ENCODE measurements around the gene PTGIS. TPM values are rescaled to one million over a fixed set of nuclear protein-coding genes. Genes with fewer than 3 reads are reported as not detected.
"Not testable (repeated sequence)": the region's sequence is repeated elsewhere in the genome, so short reads cannot be mapped to it uniquely, and the experiment has no call there.

The PTGIS gene
- total RNA-seq, 4 donors from 2014 or later, result 1.6 to 34.1 (median 8.6) TPM

DNA sequence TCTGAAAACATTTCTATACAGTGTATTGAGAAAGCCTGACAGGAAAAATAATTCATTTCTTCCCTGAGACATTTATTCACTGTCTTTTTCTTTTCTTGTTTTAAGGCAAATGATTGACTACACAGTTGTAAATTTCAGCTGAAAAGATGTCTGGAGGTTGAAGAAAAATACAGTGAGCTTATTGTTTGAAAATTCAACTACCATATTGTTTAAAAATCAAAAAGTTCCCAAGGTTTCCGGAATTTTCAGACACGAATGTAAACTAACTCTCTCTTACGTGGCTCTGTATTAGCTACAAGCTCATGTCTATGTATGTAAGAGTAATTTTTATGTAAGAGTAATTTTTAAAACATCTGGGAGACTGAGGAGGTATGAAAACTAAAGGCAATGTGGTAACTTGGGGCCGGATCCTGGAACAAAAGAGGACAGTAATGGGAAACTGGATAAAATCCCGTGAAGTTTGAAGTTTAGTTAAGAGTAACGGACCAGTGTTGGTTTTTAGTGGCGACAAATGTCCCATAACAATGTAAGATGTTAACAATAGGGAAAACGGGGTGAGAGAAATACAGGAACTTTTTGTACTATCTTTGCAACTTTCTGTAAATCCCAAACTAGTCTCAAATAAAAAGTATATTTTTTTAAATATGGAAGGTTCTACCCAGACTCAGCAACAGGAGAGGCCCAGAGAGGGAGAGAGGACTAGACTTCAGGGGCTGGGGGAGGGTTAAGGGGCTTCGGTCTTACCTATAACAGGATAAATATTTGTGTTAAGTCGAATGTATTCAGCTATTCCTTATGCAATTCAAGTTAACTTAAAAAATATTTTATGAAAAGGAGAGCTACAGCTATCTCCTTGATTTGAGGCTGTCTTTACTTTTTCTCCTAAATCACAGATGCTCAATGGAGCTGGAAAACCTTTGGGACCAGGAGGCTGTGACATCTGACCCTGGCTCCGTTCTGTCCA lies 1.3 kb downstream of the PTGIS start:
- H3K27me3 ChIP-seq, result peaks cover 6 to 80% (median 7%) of the 10 kb centered on the region in 4 donors
- 58 to 71% methylated on average over 11 of the region's 11 CpGs for WGBS, 2 donors
- DNase-seq, result no peak
- no peak for TF ChIP-seq POLR2A (IDR thresholded peaks at IDR 0.05)
- TF ChIP-seq, protein P1, sequence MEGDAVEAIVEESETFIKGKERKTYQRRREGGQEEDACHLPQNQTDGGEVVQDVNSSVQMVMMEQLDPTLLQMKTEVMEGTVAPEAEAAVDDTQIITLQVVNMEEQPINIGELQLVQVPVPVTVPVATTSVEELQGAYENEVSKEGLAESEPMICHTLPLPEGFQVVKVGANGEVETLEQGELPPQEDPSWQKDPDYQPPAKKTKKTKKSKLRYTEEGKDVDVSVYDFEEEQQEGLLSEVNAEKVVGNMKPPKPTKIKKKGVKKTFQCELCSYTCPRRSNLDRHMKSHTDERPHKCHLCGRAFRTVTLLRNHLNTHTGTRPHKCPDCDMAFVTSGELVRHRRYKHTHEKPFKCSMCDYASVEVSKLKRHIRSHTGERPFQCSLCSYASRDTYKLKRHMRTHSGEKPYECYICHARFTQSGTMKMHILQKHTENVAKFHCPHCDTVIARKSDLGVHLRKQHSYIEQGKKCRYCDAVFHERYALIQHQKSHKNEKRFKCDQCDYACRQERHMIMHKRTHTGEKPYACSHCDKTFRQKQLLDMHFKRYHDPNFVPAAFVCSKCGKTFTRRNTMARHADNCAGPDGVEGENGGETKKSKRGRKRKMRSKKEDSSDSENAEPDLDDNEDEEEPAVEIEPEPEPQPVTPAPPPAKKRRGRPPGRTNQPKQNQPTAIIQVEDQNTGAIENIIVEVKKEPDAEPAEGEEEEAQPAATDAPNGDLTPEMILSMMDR (IDR thresholded peaks at IDR 0.05), result no peak
- H3K36me3 ChIP-seq, result no peaks in the 10 kb centered on the region
- peaks cover 0 to 44% (median 20%) of the 10 kb centered on the region in 3 donors for H3K4me1 ChIP-seq
- intact Hi-C loops (cut with DNase I), result no loop called here
- H3K27ac ChIP-seq, result peak overlapping the region; percentile 75 to 95 (median 86)
- peak overlapping the region; percentile 32 to 77 (median 52) for H3K4me3 ChIP-seq
- no peaks in the 10 kb centered on the region for H3K9me3 ChIP-seq

DNA sequence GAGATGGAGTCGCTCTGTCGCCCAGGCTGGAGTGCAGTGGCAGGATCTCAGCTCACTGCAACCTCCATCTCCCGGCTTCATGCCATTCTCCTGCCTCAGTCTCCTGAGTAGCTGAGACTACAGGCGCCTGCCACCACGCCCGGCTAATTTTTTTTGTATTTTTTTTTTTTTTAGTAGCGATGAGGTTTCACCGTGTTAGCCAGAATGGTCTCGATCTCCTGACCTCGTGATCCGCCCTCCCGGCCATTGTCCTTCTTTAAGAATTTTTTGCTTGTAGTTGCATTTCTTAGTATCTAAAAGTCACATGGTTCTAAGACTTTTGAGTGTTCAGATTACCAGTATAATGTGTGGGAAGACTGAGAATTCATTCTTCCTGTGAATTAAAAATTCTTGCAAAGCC lies 2.9 kb downstream of the PTGIS start:
- DNase-seq; H3K9me3 ChIP-seq; H3K36me3 ChIP-seq; intact Hi-C loops (cut with DNase I): not testable (repeated sequence)
- Histone ChIP-seq H3K4me1 (peaks cover 0 to 46% (median 28%) of the 10 kb centered on the region in 3 donors), H3K27me3 (peaks cover 6 to 77% (median 7%) of the 10 kb centered on the region in 4 donors), H3K27ac (peak overlapping the region in 3 of 4 donors; percentile 73 to 86 (median 85)), H3K4me3 (peak overlapping the region in 1 of 4 donors; percentile 77)
- WGBS, 2 donors, result 76 to 92% methylated on average over 11 to 12 of the region's 12 CpGs

DNA sequence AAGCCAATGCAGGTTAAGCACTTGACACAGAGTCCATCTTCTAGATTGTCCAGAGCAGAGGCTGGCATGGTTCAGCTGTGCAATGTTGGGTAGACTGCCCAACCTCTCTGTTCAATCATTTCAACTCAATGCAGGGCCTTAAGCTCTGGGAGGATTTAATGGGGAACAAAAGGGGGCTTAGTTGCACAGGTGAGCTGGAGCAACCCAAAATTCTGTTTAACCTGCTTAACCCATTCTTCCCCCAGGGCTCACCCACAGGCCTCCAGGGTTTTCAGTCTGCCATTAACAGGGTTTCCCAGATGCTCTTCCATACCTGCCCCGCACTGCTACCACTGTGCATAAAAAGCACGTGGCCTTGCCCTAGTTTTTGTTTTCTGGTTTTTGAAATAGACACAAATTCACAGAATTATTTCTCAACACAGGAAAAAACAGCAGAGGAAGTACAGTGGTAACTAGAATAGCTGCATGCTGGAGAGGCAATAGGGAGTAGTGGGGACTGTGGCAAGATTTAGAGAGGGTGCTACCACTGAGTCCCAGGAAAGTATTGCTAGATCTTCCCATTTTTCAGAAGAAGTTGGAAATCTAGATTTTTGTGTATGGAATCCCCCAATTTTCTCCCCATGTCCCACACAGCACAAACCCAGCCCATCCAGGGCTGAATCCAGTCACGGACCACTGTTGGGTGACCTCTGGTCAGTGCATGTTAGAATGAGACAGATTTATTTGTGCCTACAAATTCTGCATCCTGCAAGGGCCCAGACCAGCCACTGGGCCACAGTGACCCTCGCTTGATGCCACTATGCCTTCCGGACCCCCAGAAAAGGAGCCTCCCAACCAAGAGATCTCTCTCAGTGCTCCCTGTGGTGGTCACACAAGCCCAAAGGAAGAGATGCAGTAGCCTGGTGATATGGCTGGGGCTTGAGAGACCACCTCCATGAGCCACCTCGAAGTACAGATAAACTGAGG lies 4.6 kb downstream of the PTGIS start:
- intact Hi-C loops (cut with DNase I), result no loop called here
- no peak for DNase-seq
- Histone ChIP-seq H3K36me3 (no peaks in the 10 kb centered on the region), H3K4me3 (peak overlapping the region in 1 of 4 donors; percentile 25), H3K9me3 (no peaks in the 10 kb centered on the region), H3K27ac (peak overlapping the region; percentile 49 to 89 (median 85)), H3K4me1 (peaks cover 0 to 34% (median 24%) of the 10 kb centered on the region in 3 donors), H3K27me3 (peaks cover 6 to 75% (median 7%) of the 10 kb centered on the region in 4 donors)
- 77 to 89% methylated on average over 4 of the region's 6 CpGs for WGBS, 2 donors
- TF ChIP-seq, protein P1 (IDR thresholded peaks at IDR 0.05), result no peak
- no peak for TF ChIP-seq POLR2A (IDR thresholded peaks at IDR 0.05)

DNA sequence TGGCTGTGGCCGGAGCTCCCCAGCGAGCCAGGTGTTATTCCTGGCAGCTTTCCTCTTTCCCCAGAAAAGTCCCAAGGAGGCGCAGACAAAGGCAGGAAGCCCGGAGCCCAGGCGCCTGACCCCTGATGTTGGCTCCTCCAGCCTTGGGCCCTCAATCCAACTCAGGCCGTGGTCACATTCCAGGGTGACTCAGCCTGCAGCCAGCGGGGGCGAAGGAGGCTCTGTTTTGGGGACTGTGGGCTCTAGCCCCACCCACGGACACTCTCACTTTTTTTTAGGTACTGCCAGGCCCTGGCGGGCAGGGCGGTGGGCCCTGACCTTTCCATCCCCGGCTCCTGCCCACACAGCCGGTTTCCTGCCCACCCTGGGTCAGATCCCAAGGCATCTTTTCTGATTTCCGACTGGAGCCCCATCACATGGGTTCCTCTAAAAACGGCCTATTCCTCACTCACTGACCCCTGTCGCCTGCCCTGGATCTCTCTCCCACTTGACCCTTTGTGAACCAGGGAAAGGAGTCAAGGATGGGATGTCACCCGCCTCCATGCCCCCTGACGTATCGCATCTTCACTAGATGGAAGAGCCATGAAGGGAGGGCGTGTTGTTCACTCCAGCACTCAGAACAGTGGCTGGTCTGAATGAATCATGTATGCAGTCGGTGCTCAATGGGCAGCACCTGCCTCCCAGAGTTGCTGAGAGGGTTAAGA lies 5.5 kb downstream of the PTGIS start:
- DNase-seq, result no peak
- Histone ChIP-seq H3K27me3 (peaks cover 2 to 75% (median 3%) of the 10 kb centered on the region in 4 donors), H3K4me3 (peak overlapping the region in 2 of 4 donors; percentile 11 to 25), H3K9me3 (no peaks in the 10 kb centered on the region), H3K4me1 (peaks cover 0 to 34% (median 24%) of the 10 kb centered on the region in 3 donors), H3K27ac (peak overlapping the region; percentile 49 to 89 (median 85)), H3K36me3 (no peaks in the 10 kb centered on the region)
- TF ChIP-seq, protein P1 (IDR thresholded peaks at IDR 0.05), result no peak
- no peak for TF ChIP-seq POLR2A (IDR thresholded peaks at IDR 0.05)
- 42 to 44% methylated on average over 13 to 14 of the region's 21 CpGs for WGBS, 2 donors
- intact Hi-C loops (cut with DNase I), result no loop called here

DNA sequence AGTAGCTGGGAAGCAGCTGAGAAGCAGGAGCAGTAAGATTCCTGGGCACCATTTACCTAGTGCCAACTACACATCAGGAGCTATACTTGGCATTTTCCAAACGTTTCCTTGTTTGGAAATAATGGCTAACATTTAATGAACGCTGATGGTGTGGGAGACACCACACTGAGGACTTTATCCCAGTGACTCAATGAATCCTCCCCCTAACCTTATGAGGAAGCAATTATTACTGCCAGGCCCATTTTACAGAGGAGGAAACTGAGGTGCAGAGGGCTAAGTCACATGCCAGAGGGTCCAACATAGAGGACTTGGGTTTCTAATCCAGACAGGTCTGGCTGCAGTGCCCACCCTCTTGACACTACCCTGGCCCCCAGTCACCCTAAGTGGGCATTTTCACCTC lies 6.1 kb downstream of the PTGIS start:
- Histone ChIP-seq H3K9me3 (no peaks in the 10 kb centered on the region), H3K27ac (peak overlapping the region; percentile 49 to 89 (median 85)), H3K36me3 (no peaks in the 10 kb centered on the region), H3K4me1 (peaks cover 0 to 36% (median 24%) of the 10 kb centered on the region in 3 donors), H3K4me3 (peak overlapping the region in 1 of 4 donors; percentile 25), H3K27me3 (peaks cover 0 to 74% (median 0%) of the 10 kb centered on the region in 4 donors)
- DNase-seq, result no peak
- intact Hi-C loops (cut with DNase I), result no loop called here
- WGBS, 2 donors, result 35 to 67% methylated on average over 2 of the region's 2 CpGs
- TF ChIP-seq POLR2A (IDR thresholded peaks at IDR 0.05), result no peak
- TF ChIP-seq, protein P1 (IDR thresholded peaks at IDR 0.05), result no peak

Data from esophagus squamous epithelium (tissue), 5 donors.